B cell (primary cell): ENCODE results near the gene TMEM255B. TPM values are rescaled to one million over a fixed set of nuclear protein-coding genes. Genes with fewer than 3 reads are reported as not detected.

ENCODE experiments used
- ATAC-seq: fragments of 200-7000 bp; cut with Tn5 transposase; one replicate; pipeline ENCODE4 v1.10.0; 2021; ENCODE audit warnings: low read depth, mild to moderate bottlenecking, moderate number of reproducible peaks, moderate library complexity
- CTCF ChIA-PET: fragments of 350-600 bp; sonication (Branson Sonifier 250); formaldehyde crosslinking; loops from one replicate; lab custom pipeline; 2021; ENCODE audit warnings: antibody characterized with exemption, inconsistent platforms; lab: Charles Lee
- POLR2A ChIA-PET: fragments of 350-600 bp; sonication (Branson Sonifier 250); formaldehyde crosslinking; loops from one replicate; lab custom pipeline; 2021; ENCODE audit warnings: antibody characterized with exemption; lab: Charles Lee
- DNase-seq: peaks from one replicate; pipeline ENCODE4 v3.0.0; 2013
- H2AFZ ChIP-seq: 2 replicates; pipeline ENCODE4 v1.6.1; 2012; ENCODE audit warnings: mild to moderate bottlenecking, low read depth, low read length; ENCODE audit not compliant: insufficient read depth, poor library complexity, severe bottlenecking
- H3K27ac ChIP-seq, 2 donors: 1 replicate in 1 of 2; 2 replicates in 1 of 2; pipeline ENCODE4 v1.5.1; 2012 to 2013; ENCODE audit warnings: low read length in 2 of 2, mild to moderate bottlenecking in 2 of 2, moderate library complexity in 1 of 2
- H3K27me3 ChIP-seq, 4 experiments: fragments of 200-600 bp in 1 of 4; sonication (generic) in 1 of 4; replicated peaks in 1 of 4; 1 replicate in 2 of 4; 2 replicates in 2 of 4; pipeline versions ENCODE4 v1.6.1 to v1.7.0; 2013 to 2016; ENCODE audit warnings: low read length in 3 of 4, mild to moderate bottlenecking in 2 of 4, mixed read lengths in 1 of 4, moderate library complexity in 1 of 4; ENCODE audit not compliant: insufficient read depth in 4 of 4, control insufficient read depth in 3 of 4; ENCODE audit errors: control extremely low read depth in 1 of 4
- H3K36me3 ChIP-seq, 2 experiments: replicated peaks in 1 of 2; 1 replicate in 1 of 2; 2 replicates in 1 of 2; pipeline versions ENCODE4 v1.6.1 to v1.7.1; 2013; ENCODE audit warnings: low read length in 1 of 2; ENCODE audit not compliant: insufficient read depth in 2 of 2, control insufficient read depth in 1 of 2; ENCODE audit errors: control extremely low read depth in 1 of 2, extremely low read depth in 1 of 2
- H3K4me1 ChIP-seq, 2 donors: fragments of 200-600 bp in 1 of 2; sonication (generic) in 1 of 2; 1 replicate in 1 of 2; 2 replicates in 1 of 2; pipeline versions ENCODE4 v1.5.1 to v1.6.1; 2013 to 2017; ENCODE audit warnings: low read length in 2 of 2; ENCODE audit not compliant: control insufficient read depth in 2 of 2, insufficient read depth in 2 of 2
- H3K4me2 ChIP-seq: replicated peaks from 2 replicates; pipeline ENCODE3; 2012; ENCODE audit warnings: mild to moderate bottlenecking, low read depth, low read length; ENCODE audit not compliant: poor library complexity, severe bottlenecking
- H3K4me3 ChIP-seq, 5 experiments: fragments of 200-600 bp in 1 of 5; sonication (generic) in 1 of 5; 1 replicate in 3 of 5; 2 replicates in 2 of 5; pipeline versions ENCODE4 v1.5.1 to v1.7.0; 2011 to 2016; ENCODE audit warnings: low read length in 4 of 5, mild to moderate bottlenecking in 4 of 5, low read depth in 2 of 5, control low read depth in 1 of 5, moderate library complexity in 1 of 5; ENCODE audit not compliant: insufficient read depth in 1 of 5; ENCODE audit errors: control extremely low read depth in 1 of 5, extremely low read depth in 1 of 5
- H3K79me2 ChIP-seq: fragments of 200-600 bp; sonication (generic); one replicate; pipeline ENCODE4 v1.6.0; 2016; ENCODE audit warnings: low read length; ENCODE audit not compliant: control insufficient read depth, insufficient read depth
- H3K9ac ChIP-seq: fragments of 200-600 bp; sonication (generic); 2 replicates; pipeline ENCODE4 v1.6.1; 2017; ENCODE audit warnings: mild to moderate bottlenecking, low read length, moderate library complexity
- H3K9me3 ChIP-seq, 3 donors: one replicate each; pipeline versions ENCODE4 v1.6.1 to v1.7.1; 2013; ENCODE audit warnings: low read length in 2 of 3; ENCODE audit not compliant: control insufficient read depth in 2 of 3, insufficient read depth in 1 of 3; ENCODE audit errors: control extremely low read depth in 1 of 3
- H4K20me1 ChIP-seq: 2 replicates; pipeline ENCODE4 v1.6.0; 2012; ENCODE audit warnings: mild to moderate bottlenecking, low read length; ENCODE audit not compliant: insufficient read depth, control insufficient read depth, poor library complexity, severe bottlenecking
- H3K27ac Mint-ChIP-seq: one replicate; pipeline ENCODE4 v1.8.0; 2021; ENCODE audit warnings: mixed read lengths
- H3K27me3 Mint-ChIP-seq: one replicate; pipeline ENCODE4 v1.8.0; 2021; ENCODE audit warnings: mixed read lengths
- H3K4me1 Mint-ChIP-seq: one replicate; pipeline ENCODE4 v1.8.0; 2021; ENCODE audit warnings: mixed read lengths
- H3K4me3 Mint-ChIP-seq: one replicate; pipeline ENCODE4 v1.8.0; 2021; ENCODE audit warnings: mixed read lengths
- H3K9me3 Mint-ChIP-seq: one replicate; pipeline ENCODE4 v1.8.0; 2022; ENCODE audit warnings: mixed read lengths; ENCODE audit not compliant: insufficient read depth
- EZH2 ChIP-seq: IDR thresholded peaks from 2 replicates; pipeline ENCODE4 v1.6.1; 2012; ENCODE audit warnings: borderline replicate concordance, low read depth, mild to moderate bottlenecking, moderate library complexity, low read length; ENCODE audit not compliant: insufficient read depth, poor library complexity, severe bottlenecking
- WGBS: methylation state at CpG from one replicate; pipeline ENCODE4 v1.1.5; 2013; ENCODE audit warnings: missing lambda C conversion rate; ENCODE audit not compliant: insufficient coverage; 5-methylcytosine and 5-hydroxymethylcytosine counted together
- intact Hi-C: fragments of 100-400 bp; cut with micrococcal nuclease; formaldehyde crosslinking; loops from one replicate; pipeline ENCODE4 v1.10.0; 2022
- polyA plus RNA-seq: library from polyadenylated mRNA; depleted of rRNA; stranded (reverse); fragments of >200 nt; gene quantifications from 2 replicates; pipeline ENCODE4 v1.2.3, GENCODE V29; 2012
- total RNA-seq, 2 donors: library from RNA; stranded (reverse); fragments of 120-200 nt in 1 of 2; gene quantifications; 1 replicate in 1 of 2; 2 replicates in 1 of 2; pipeline versions ENCODE4 v1.2.3 to v1.2.4, GENCODE V29; 2013 to 2022
- TF ChIP-seq, protein P1 (sequence below): fragments of 200-600 bp; IDR thresholded peaks from one replicate; pipeline ENCODE4 v1.8.0; 2022; ENCODE audit warnings: antibody characterized with exemption, mild to moderate bottlenecking

Gene TMEM255B
- total and polyA plus RNA-seq, 2 donors (not counting 1 experiment from before 2014, with no cell fraction given) = 2.1 to 8.2 TPM

DNA sequence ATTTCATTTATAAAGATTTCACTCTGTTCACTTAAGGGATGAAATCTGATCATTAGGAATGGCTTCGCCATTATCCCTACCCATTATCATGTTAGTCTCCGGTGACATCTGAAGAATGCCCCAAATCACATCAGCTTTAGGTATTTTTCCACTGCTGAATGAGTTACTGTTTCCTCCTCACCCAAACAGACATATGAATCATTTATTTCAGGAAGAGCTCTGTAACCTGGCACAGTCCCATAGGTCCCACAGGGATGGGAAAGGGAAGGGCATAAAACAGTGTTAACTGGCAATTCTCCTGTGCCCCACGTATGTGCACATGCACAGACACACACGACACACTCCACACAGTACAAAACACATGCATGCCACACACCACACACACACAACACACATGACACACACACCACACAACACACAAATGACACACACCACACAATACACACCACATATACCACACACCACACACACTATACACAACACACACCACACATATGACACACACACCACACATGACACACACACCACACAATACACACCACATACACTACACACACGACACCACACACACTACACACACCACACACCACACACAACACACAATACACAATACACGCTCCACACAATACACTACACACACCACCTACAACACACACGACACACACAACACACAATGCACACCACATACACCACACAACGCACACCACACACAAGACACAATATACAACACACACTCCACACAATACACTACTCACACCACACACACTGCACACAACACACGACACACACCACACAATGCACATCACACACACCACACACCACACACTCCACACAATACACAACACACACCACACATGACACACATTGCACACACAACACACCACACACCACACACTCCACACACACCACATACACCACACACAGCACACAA lies 15.4 kb downstream of the TMEM255B start:
- Histone ChIP-seq H3K4me2 (no peak overlapping the region), H3K9me3 (peaks cover 0 to 19% (median 0%) of the 10 kb centered on the region in 3 donors), H3K79me2 (no peaks in the 10 kb centered on the region), H3K4me1 (no peaks in the 10 kb centered on the region), H2AFZ (no peak overlapping the region), H3K27me3 (peaks cover 0 to 15% (median 2%) of the 10 kb centered on the region in 4 experiments), H3K36me3 (no peaks in the 10 kb centered on the region), H3K27ac (no peak overlapping the region), H4K20me1 (no peaks in the 10 kb centered on the region), H3K4me3 (no peak overlapping the region), H3K9ac (no peak overlapping the region)
- Mint-ChIP-seq H3K27ac (no peak overlapping the region), H3K4me3 (no peak overlapping the region), H3K4me1 (no peaks in the 10 kb centered on the region), H3K27me3 (peaks cover 19% of the 10 kb centered on the region), H3K9me3 (peaks cover 5% of the 10 kb centered on the region)
- no peak for ATAC-seq
- WGBS = 91% methylated on average over 9 of the region's 9 CpGs
- ChIA-PET CTCF (no interaction called here), POLR2A (no interaction called here)
- intact Hi-C loops = no loop called here
- no peak for TF ChIP-seq EZH2
- TF ChIP-seq, protein P1, sequence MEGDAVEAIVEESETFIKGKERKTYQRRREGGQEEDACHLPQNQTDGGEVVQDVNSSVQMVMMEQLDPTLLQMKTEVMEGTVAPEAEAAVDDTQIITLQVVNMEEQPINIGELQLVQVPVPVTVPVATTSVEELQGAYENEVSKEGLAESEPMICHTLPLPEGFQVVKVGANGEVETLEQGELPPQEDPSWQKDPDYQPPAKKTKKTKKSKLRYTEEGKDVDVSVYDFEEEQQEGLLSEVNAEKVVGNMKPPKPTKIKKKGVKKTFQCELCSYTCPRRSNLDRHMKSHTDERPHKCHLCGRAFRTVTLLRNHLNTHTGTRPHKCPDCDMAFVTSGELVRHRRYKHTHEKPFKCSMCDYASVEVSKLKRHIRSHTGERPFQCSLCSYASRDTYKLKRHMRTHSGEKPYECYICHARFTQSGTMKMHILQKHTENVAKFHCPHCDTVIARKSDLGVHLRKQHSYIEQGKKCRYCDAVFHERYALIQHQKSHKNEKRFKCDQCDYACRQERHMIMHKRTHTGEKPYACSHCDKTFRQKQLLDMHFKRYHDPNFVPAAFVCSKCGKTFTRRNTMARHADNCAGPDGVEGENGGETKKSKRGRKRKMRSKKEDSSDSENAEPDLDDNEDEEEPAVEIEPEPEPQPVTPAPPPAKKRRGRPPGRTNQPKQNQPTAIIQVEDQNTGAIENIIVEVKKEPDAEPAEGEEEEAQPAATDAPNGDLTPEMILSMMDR = no peak
- DNase-seq = no peak
